ENCODE data around the gene UHRF2.

GRCh38 chr9:6543204-6543603, 130.2 kb downstream of the UHRF2 start:
- TF ChIP-seq, protein P1, sequence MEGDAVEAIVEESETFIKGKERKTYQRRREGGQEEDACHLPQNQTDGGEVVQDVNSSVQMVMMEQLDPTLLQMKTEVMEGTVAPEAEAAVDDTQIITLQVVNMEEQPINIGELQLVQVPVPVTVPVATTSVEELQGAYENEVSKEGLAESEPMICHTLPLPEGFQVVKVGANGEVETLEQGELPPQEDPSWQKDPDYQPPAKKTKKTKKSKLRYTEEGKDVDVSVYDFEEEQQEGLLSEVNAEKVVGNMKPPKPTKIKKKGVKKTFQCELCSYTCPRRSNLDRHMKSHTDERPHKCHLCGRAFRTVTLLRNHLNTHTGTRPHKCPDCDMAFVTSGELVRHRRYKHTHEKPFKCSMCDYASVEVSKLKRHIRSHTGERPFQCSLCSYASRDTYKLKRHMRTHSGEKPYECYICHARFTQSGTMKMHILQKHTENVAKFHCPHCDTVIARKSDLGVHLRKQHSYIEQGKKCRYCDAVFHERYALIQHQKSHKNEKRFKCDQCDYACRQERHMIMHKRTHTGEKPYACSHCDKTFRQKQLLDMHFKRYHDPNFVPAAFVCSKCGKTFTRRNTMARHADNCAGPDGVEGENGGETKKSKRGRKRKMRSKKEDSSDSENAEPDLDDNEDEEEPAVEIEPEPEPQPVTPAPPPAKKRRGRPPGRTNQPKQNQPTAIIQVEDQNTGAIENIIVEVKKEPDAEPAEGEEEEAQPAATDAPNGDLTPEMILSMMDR (IDR thresholded peaks at IDR 0.05) = no peak
- TF ChIP-seq POLR2AphosphoS5 (IDR thresholded peaks at IDR 0.05) (no peak), POLR2A (IDR thresholded peaks at IDR 0.05) (no peak)

Measured in breast epithelium (tissue), 3 donors.